ENCODE data around the gene SLC35E2B. TPM values are rescaled to one million over a fixed set of nuclear protein-coding genes. Genes with fewer than 3 reads are reported as not detected.

The SLC35E2B gene
- total and polyA plus RNA-seq, 7 donors, result 9.2 to 23.9 (median 13.1) TPM

DNA sequence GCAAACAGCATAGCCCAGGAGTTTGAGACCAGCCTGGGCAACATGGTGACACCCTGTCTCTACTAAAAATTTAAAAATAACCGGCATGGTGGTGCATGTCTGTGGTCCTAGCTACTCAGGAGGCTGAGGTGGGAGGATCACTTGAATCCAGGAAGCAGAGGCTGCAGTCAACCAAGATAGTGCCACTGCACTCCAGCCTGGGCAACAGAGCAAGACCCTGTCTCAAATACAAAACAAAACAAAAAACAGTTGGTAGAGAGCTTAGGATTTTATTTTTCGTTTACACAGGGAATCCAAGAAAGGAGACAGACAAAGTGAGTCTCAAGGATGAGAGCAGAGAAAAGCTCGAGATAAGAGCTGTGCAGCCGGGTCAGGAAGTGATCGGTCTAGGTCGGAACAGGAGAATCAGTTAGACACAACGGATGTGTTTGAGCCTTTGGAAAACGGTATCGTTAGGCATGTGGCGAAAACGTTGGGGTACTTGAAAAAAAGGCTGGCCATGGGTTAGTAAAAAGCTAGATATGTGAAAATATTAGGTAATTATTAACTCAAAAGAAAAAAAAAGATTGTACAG is 79.0 kb downstream of the SLC35E2B start:
- peaks cover 25% of the 10 kb centered on the region for H3K4me1 ChIP-seq
- ATAC-seq (no peak), DNase-seq (no peak)
- H3K9me3 ChIP-seq, result no peaks in the 10 kb centered on the region
- TF ChIP-seq, protein P1, sequence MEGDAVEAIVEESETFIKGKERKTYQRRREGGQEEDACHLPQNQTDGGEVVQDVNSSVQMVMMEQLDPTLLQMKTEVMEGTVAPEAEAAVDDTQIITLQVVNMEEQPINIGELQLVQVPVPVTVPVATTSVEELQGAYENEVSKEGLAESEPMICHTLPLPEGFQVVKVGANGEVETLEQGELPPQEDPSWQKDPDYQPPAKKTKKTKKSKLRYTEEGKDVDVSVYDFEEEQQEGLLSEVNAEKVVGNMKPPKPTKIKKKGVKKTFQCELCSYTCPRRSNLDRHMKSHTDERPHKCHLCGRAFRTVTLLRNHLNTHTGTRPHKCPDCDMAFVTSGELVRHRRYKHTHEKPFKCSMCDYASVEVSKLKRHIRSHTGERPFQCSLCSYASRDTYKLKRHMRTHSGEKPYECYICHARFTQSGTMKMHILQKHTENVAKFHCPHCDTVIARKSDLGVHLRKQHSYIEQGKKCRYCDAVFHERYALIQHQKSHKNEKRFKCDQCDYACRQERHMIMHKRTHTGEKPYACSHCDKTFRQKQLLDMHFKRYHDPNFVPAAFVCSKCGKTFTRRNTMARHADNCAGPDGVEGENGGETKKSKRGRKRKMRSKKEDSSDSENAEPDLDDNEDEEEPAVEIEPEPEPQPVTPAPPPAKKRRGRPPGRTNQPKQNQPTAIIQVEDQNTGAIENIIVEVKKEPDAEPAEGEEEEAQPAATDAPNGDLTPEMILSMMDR (IDR thresholded peaks at IDR 0.05), result no peak
- no peak overlapping the region for H3K27ac ChIP-seq
- intact Hi-C loops (cut with DNase I), result loop anchor here (5.0 kb wide), 1 partner anchor 36 kb away; no protein-coding TSS in a partner anchor
- no peaks in the 10 kb centered on the region for H3K27me3 ChIP-seq (ENCODE audit: insufficient read depth in 3 of 3, low read length in 2 of 3)
- 74 to 81% (median 80%) methylated on average over 11 of the region's 11 CpGs for WGBS, 3 donors
- peak overlapping the region; percentile 97 for H3K4me3 ChIP-seq
- H3K36me3 ChIP-seq (ENCODE audit: insufficient read depth in 1 of 2, low read depth in 1 of 2), result peaks cover 0 to 17% of the 10 kb centered on the region in 2 donors

DNA sequence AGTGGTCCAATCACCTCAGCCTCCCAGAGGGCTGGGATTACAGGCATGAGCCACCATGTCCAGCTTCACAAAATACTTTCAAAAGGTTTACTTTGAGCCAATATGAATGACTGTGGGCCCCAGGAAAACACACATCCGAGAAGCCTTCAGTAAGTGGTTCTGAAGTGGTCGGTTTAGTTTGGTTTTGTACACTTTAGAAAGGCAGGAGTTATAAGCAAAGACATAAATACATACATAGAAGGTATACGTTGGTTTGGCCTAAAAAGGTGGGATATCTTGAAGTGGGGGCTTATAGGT is 80.5 kb downstream of the SLC35E2B start:
- Histone ChIP-seq H3K27me3 (ENCODE audit: insufficient read depth in 3 of 3, low read length in 2 of 3) (no peaks in the 10 kb centered on the region), H3K4me3 (no peak overlapping the region), H3K36me3 (ENCODE audit: insufficient read depth in 1 of 2, low read depth in 1 of 2) (peaks cover 0 to 4% of the 10 kb centered on the region in 2 donors), H3K27ac (no peak overlapping the region), H3K9me3 (no peaks in the 10 kb centered on the region), H3K4me1 (peaks cover 19% of the 10 kb centered on the region)
- TF ChIP-seq, protein P1 (IDR thresholded peaks at IDR 0.05), result no peak
- no peak for ATAC-seq
- 87 to 92% (median 87%) methylated on average over 3 of the region's 3 CpGs for WGBS, 3 donors
- intact Hi-C loops (cut with DNase I), result loop anchor here (5.0 kb wide), 1 partner anchor 35 kb away; no protein-coding TSS in a partner anchor
- no peak for DNase-seq

DNA sequence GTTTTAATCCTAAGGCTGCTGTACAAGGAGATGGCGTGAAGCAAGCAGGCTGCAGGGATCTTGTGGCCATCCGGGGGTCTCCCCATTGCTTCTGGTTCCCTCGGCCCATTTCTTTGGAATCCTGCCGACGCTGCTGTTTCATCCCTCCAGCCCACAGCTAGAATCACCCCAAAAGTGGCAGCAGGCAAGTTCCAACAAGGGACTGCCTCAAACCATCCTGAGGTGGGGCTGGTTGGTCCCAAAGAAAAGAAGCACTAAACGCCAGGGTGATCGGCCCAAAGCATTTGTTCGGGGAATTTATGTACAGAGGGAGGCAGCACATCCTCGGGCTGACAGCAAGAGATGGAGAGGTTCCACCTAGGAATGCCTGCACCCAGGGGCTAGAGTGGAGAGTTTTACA is 81.8 kb downstream of the SLC35E2B start:
- intact Hi-C loops (cut with DNase I), result loop anchor here (5.0 kb wide), 1 partner anchor 33 kb away; no protein-coding TSS in a partner anchor
- ATAC-seq, result no peak
- Histone ChIP-seq H3K27ac (no peak overlapping the region), H3K9me3 (no peaks in the 10 kb centered on the region), H3K4me1 (peaks cover 13% of the 10 kb centered on the region), H3K36me3 (ENCODE audit: insufficient read depth in 1 of 2, low read depth in 1 of 2) (peaks cover 0 to 4% of the 10 kb centered on the region in 2 donors), H3K27me3 (ENCODE audit: insufficient read depth in 3 of 3, low read length in 2 of 3) (no peaks in the 10 kb centered on the region), H3K4me3 (no peak overlapping the region)
- 66 to 74% (median 66%) methylated on average over 9 of the region's 9 CpGs for WGBS, 3 donors
- TF ChIP-seq, protein P1 (IDR thresholded peaks at IDR 0.05), result no peak
- no peak for DNase-seq

DNA sequence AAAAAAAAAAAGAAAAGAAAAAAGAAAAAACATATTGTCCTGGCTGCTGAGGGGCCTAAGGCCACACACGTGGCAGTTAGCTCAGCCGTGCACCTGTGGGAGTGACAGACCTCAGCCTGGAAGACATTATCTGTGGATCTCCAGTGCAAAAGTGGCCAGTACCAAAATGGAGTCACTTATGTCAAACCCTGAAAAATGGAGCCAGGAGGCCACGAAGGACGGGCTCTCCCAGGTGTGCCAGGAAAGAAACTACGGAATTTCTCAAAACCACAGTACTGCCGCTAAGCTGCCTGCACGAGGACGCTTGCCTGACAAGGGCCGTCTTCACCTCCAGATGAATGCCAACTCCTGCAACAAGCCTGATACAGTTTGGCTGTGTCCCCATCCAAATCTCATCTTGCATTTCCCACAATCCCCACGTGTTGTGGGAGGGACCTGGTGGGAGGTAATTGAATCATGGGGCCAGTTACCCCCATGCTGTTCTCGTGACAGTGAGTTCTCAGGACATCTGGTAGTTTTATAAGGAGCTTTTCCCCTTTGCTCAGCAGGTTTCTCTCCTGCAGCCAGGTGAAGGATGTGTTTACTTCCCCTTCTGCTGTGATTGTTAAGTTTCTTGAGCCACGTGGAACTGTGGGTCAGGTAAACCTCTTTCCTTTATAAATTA is 82.6 kb downstream of the SLC35E2B start:
- 54 to 74% (median 59%) methylated on average over 12 of the region's 12 CpGs for WGBS, 3 donors
- TF ChIP-seq, protein P1 (IDR thresholded peaks at IDR 0.05), result no peak
- no peak overlapping the region for H3K4me3 ChIP-seq
- H3K9me3 ChIP-seq, result no peaks in the 10 kb centered on the region
- peaks cover 0 to 4% of the 10 kb centered on the region in 2 donors for H3K36me3 ChIP-seq (ENCODE audit: insufficient read depth in 1 of 2, low read depth in 1 of 2)
- DNase-seq (no peak), ATAC-seq (no peak)
- peaks cover 13% of the 10 kb centered on the region for H3K4me1 ChIP-seq
- no peak overlapping the region for H3K27ac ChIP-seq
- intact Hi-C loops (cut with DNase I), result loop anchor here (5.0 kb wide), 1 partner anchor 33 kb away; no protein-coding TSS in a partner anchor
- H3K27me3 ChIP-seq (ENCODE audit: insufficient read depth in 3 of 3, low read length in 2 of 3), result peaks cover 0 to 1% (median 0%) of the 10 kb centered on the region in 3 donors

Other genes with a start within 250 kb of the SLC35E2B start
- under 1 TPM; 0.47 to 0.99 (median 0.61) TPM for gene ATAD3C, start 243.1 kb downstream of the SLC35E2B start, total RNA-seq
- gene ATAD3C, start 243.1 kb downstream of the SLC35E2B start, polyA plus RNA-seq, result under 1 TPM; 0.12 to 0.61 (median 0.13) TPM
- gene ATAD3B, start 221.0 kb downstream of the SLC35E2B start, total RNA-seq, result 10 to 100 TPM in 1 of 4 donors, 1 to 10 TPM in 3; 4.6 to 11.8 (median 9.0) TPM
- gene ATAD3B, start 221.0 kb downstream of the SLC35E2B start, polyA plus RNA-seq, result 10 to 100 TPM in 2 of 3 donors, 1 to 10 TPM in 1; 9.6 to 19.4 (median 12.3) TPM
- gene ATAD3A, start 180.6 kb downstream of the SLC35E2B start, total RNA-seq, result 10 to 100 TPM; 20.6 to 33.5 (median 24.1) TPM
- 10 to 100 TPM; 35.6 to 48.6 (median 41.4) TPM for gene ATAD3A, start 180.6 kb downstream of the SLC35E2B start, polyA plus RNA-seq
- 1 to 10 TPM in 3 of 4 donors, under 1 TPM in 1; 0.88 to 1.4 (median 1.2) TPM for gene TMEM240, start 152.2 kb downstream of the SLC35E2B start, total RNA-seq
- gene TMEM240, start 152.2 kb downstream of the SLC35E2B start, polyA plus RNA-seq, result 1 to 10 TPM in 1 of 3 donors, under 1 TPM in 2; 0.55 to 1.8 (median 0.98) TPM
- 100 to 1,000 TPM; 130 to 185 (median 167) TPM for gene SSU72, start 117.9 kb downstream of the SLC35E2B start, total RNA-seq
- gene SSU72, start 117.9 kb downstream of the SLC35E2B start, polyA plus RNA-seq, result 100 to 1,000 TPM; 137 to 207 (median 192) TPM
- under 1 TPM in 3 of 4 donors, not detected in 1; 0.44 to 0.89 (median 0.82) TPM for gene FNDC10, start 92.7 kb downstream of the SLC35E2B start, total RNA-seq
- gene FNDC10, start 92.7 kb downstream of the SLC35E2B start, polyA plus RNA-seq, result under 1 TPM; 0.15 to 0.96 (median 0.34) TPM
- 100 to 1,000 TPM in 1 of 4 donors, 10 to 100 TPM in 3; 66.5 to 106 (median 75.4) TPM for gene MIB2, start 77.3 kb downstream of the SLC35E2B start, total RNA-seq
- 10 to 100 TPM; 41.8 to 80.5 (median 78.7) TPM for gene MIB2, start 77.3 kb downstream of the SLC35E2B start, polyA plus RNA-seq
- gene MMP23B, start 60.6 kb downstream of the SLC35E2B start, total RNA-seq, result 1 to 10 TPM in 1 of 4 donors, under 1 TPM in 2, not detected in 1; 0.32 to 1.8 (median 0.64) TPM
- gene MMP23B, start 60.6 kb downstream of the SLC35E2B start, polyA plus RNA-seq, result under 1 TPM in 2 of 3 donors, not detected in 1; 0.25 to 0.29 TPM
- gene CDK11B, start 33.8 kb downstream of the SLC35E2B start, total RNA-seq, result 10 to 100 TPM; 30.6 to 43.0 (median 36.4) TPM
- 10 to 100 TPM; 42.1 to 72.8 (median 55.2) TPM for gene CDK11B, start 33.8 kb downstream of the SLC35E2B start, polyA plus RNA-seq
- gene CDK11A, start 31.6 kb upstream of the SLC35E2B start, total RNA-seq, result 10 to 100 TPM; 15.9 to 36.6 (median 22.5) TPM
- gene CDK11A, start 31.6 kb upstream of the SLC35E2B start, polyA plus RNA-seq, result 10 to 100 TPM; 16.8 to 29.8 (median 17.4) TPM
- gene NADK, start 85.7 kb upstream of the SLC35E2B start, total RNA-seq, result 10 to 100 TPM; 19.1 to 37.7 (median 28.7) TPM
- 10 to 100 TPM; 14.5 to 25.1 (median 22.5) TPM for gene NADK, start 85.7 kb upstream of the SLC35E2B start, polyA plus RNA-seq
- gene GNB1, start 198.3 kb upstream of the SLC35E2B start, total RNA-seq, result 10 to 100 TPM; 68.0 to 90.3 (median 75.9) TPM
- gene GNB1, start 198.3 kb upstream of the SLC35E2B start, polyA plus RNA-seq, result 100 to 1,000 TPM in 1 of 3 donors, 10 to 100 TPM in 2; 32.3 to 100 (median 58.4) TPM
- 10 to 100 TPM in 2 of 4 donors, 1 to 10 TPM in 2; 4.2 to 54.5 (median 16.0) TPM for gene CALML6, start 222.5 kb upstream of the SLC35E2B start, total RNA-seq
- 10 to 100 TPM in 2 of 3 donors, 1 to 10 TPM in 1; 9.7 to 75.4 (median 49.8) TPM for gene CALML6, start 222.5 kb upstream of the SLC35E2B start, polyA plus RNA-seq
- 100 to 1,000 TPM in 1 of 4 donors, 10 to 100 TPM in 3; 37.2 to 107 (median 53.4) TPM for gene TMEM52, start 226.5 kb upstream of the SLC35E2B start, total RNA-seq
- 100 to 1,000 TPM in 2 of 3 donors, 10 to 100 TPM in 1; 42.0 to 137 (median 114) TPM for gene TMEM52, start 226.5 kb upstream of the SLC35E2B start, polyA plus RNA-seq